CD4-positive, alpha-beta T cell treated with Interleukin-17A for 4 hours (primary cell): ENCODE results near the gene FAM168A.

Source experiments
- DNase-seq: peaks from one replicate; pipeline ENCODE4 v3.0.0-alpha.2; 2020; ENCODE audit warnings: mixed read lengths

Gene FAM168A

DNA sequence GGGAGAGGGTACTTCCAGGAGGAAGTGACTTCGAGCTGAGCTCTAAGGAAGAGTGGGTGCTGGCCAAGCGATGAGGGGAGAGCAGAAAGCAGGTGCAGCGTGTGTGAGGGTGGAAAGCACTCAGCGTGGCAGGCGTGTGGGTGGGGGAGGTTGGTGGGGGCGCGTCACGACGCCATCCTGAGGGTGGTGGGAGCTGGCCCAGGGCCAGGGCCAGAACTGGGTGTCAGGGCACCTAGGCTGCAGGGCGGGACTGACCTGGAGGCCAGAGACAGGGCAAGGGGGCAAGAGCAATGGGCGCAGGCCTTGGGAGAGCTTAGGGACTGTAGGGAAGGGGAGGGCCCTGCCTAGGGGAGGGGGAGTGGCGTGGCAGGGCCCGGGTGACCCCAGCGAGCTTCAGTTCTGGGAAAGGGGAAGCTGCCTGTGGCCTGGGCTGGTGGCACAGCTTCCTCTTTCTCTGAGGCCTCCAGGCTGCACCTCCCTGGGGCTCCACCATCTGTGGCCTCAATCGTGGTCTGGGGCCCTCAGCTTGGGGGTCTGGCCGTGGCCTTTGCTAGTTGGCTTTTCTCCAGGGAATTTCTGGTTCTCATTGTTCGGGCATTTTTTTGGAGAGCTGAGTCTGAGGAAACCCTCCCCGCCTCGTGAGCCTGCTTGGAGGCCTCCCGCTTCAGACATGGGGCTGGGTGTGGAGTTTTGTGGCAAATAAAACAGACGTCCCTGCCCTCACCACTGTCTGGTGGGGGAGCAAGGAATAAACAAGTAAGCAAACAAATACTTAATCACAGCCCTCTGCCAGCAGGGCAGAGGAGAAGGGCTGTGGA lies 212.8 kb downstream of the FAM168A start:
- DNase-seq: peak; percentile 39

DNA sequence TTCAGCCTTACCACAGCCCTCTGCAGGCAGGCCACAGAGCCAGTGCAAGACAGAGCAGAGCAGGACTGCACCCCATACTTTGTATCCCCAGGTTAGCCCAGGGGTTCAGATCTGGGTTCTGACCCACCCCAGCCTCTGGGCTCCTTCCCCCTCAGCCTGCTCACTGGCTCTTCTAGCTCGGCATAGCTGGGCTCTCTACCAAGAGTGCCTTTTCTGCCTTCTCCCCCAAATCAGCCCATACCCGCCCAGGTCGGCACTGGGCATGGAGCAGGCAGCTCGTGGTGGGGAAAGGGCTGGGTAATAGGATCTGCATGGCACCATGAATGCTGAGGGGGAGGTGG lies 213.4 kb downstream of the FAM168A start:
- no peak for DNase-seq

DNA sequence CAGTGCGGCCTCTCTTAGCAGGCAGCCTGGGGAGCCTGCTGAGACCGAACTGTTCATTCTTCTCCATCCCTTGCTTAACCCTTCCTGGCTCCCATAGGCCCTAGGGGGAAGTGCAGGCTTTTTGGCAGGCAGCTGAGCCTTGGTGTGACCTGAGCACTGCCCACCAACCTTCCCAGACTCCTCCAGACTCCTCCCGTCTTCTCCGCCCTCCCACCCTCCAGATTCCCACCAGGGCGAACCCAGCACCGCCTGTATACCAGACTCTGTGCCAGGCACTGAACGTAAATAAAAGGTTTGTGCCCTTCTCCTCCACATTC lies 213.8 kb downstream of the FAM168A start:
- no peak for DNase-seq

DNA sequence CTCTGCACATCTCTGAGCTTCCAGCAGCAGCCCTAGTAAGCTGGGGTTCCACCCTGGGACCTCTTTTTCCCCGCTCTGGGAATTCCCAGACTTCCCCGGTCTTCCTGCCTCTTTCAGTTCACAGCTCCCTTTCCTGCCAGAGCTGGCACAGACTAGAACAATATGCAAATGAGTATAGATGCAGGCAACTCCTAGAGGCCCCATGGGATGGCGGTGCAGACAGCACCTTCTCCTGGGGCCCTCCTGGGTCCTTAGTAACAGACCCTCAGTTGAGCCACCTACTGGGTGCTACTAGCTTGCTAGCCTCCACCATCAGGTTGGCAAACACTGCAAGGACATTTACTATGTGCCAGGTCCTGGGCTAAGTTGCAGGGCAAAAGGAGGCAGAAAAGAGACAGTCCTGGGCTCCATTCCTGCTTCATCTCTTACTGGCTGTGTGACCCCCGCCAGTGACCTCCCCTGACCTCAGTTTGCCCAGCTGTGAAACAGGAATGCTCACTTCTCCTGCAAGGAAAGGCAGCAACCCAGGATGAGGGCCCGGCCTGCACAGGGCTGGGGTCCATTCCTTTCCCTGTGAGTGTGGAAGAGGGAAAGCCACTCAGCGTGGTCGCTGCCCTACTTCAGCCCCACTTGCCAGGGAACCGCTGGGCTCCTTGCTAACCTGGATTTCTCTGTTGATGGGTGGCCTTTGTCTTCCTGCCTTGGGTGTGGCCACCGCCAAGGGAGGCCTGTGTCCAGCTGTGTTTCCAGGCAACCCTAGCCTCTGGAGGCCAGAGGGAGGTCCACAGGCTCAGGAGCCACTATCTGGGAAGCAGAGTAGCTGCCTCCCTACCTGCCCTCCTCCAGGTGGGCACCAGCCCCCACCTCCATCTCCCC lies 214.4 kb downstream of the FAM168A start:
- no peak for DNase-seq

DNA sequence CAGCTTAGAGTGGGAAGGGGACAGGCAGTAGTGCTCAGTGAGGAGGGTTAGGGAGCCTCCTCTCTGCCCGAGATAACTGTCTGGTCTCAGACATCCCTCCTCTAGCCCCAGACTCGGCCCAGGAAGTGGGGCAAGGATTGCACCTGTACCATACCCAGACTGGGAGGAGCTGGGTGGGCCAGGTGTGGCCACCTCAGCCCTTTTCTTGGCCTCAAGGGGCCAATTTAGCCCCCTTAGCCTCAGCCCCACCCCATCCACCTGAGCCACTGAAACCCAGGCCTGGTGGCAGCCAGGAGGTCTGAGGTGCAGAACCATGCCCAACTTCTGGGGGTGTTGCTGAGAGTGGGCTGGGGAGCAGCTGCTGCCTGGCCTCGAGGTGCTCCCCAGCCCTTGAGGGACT lies 215.2 kb downstream of the FAM168A start:
- DNase-seq: no peak

DNA sequence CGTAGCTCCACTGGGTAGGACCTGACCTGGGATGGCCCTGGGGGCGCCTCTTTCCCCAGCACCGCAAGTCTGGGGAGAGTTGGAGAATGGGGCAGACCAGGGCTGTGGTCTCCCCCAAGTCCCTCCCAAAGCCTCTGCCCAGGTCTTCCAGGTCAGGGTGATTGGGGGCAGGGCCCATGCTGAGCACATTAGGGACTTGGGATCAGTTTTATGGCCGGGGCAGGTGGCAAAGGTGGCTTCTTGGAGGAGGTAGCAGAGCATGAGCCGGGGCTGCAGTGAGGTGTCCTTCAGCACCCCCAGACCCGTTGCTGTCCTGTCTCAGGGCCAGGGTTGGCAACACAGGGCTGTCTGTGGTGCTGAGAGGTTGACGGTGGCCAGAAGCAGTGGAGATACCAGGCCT lies 215.7 kb downstream of the FAM168A start:
- DNase-seq: no peak

DNA sequence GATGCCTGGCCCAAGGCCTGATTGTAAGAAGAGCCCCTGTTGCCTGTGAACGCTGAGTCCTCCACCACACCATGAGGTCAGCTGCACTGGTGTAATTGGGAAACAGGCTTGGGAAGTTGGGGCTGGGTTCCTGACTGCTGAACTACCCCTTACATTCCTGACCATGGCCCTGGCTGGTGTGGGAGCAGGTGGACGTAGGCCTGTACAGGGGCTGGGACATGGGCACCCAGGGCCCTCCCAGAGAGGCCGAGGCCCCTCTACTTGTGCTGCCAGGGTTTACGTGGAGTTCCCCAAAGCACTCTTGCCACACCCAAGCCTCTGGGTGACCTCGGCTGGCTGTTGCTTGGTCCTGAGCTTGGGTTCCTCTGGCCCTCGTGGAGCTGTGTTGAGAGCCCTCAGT lies 216.3 kb downstream of the FAM168A start:
- no peak for DNase-seq

DNA sequence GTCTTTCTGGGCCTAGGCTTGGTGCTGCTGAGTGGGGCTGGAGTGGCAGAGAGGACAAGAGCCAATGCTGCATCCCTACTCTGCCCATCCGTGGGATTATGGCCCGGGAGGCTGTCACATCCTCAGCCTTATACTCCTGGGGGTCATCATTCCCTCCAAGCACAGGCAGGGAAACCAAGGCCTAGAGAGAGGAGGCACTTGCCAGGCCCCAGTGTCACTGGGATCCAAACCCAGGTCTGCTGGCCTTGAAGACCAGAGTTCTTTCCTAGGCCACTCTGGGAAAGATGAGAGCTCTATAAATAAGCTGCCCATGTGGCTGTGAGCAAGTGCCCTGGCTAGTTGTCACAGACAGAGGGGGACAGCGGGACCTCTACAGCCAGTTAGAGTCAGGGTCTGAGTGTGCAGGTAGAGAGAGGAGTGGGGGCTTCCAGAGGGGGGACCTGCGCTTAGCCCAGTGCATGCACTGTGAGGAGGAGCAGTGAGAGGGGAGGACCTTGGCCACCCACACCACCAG lies 217.0 kb downstream of the FAM168A start:
- DNase-seq: no peak

DNA sequence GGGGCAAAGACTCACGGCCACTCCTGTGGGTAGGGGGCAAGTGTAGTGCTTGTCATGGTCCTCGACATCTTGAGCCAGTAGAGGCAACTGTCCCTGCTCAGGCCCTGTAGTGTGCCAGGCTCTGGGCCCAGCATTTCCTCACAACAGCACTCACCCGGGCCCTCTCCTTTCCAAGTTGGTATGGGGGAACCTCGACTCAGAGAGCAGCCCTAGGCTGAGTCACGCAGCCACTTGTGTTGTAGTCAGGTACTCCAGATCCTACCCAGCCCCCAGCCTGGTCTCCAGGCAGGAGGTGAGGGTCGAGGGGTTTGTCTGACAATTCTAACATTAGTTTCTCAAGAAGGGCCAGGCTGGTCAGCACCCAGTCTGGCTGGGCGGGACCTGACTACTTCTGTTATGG lies 217.6 kb downstream of the FAM168A start:
- no peak for DNase-seq

DNA sequence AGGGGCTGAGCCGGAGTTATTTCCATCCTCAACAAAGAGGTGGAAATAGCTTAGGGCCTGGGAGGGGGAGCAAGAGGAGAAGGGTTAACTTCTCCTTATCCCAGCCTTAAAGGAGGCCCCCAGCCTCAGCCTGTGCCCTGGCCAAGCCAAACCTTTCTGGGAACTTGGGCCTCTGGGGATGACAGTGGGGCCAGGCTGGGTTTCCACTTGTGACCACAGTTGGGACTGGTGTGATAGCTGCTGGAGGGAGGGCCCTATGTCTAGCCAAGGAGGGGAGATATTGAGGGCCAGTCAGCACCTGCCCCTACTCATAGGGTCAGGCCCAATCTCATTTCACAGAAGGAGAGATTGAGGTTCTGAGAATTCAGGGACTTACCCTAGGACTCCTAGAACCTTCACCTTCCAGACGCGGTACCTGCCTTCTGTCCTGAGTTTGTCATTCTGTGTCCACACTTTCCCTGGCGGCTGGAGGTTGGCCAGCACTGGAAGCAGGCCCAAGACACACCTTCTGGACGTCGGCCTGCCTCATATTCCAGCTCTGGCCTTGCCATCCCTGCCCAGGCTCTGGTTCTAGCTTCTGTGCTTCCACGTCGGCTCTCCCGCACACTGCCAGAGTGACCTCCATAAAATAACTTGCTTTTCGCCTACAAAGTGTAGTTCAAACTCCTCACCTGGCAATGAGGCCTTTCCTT lies 218.6 kb downstream of the FAM168A start:
- no peak for DNase-seq

DNA sequence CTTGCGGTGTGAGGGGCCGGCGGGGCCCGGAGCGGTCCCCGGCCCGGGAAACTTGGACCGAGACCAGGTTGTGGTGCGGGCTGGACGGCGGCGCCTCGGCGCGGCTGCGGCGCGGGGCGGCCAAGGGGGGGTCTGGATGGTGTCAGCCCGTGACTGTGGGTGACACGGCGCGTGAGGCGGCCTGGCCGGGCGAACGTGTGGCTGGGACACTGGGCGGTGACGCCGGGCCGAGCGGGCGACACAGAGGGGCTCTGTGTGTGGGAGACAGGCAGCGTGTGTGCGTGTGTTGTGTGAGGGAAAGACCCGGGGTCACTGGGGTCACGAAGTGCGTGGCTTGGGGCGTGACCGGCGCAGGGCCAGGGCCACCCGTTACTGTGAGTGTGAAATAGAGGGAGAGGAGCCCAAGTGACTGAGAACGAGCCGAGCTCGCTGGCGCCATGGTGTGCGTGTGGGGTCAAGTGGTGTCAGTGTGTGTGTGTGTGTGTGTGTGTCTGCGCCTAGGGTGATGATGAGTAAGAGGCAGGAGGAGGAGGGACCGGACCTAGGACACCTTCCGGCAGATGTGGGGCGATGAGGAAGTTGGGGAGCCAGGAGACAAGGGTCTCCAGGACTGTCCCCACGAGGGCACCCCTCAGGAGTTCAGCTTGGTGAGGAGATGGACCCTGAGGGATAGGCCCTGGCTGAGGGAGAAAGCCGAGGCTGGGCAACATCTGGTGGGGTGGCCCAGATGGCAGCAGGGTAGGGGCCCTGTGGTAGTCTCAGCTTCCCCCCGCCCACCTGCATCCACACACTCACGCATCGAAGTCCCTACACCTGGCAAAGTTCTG lies 220.9 kb downstream of the FAM168A start:
- peak; percentile 74 for DNase-seq

DNA sequence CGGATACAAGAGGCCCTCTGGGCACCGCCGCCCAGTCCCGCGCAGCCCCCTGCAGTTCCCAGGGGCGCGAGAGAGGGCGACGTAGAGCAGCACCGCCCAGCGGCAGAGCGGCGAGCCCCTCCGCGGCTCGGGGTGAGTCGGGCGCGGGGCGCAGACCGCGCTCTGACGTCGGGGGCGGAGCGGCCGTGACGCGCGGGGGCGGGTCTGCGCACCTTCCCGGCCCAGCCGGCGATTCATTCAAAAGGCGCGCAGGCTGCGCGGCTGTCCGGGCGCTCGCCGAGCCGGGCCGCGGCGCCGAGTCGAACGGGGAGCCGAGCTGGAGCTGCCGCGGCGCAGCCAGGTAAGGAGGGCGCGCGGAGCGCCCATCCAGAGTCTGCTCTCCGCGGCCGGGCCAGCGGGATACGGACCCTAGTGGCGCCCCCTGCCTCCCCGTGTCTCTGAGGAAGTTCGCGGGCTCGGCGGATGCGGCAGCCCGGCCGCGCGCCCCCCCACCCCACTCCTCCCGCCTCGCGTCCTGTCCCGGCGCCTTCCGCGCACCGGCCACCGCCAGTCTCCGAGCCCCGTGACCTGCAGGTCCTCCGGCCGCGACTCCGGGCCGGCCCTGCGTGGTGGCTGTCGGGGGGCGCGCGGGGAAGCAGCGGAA lies 221.6 kb downstream of the FAM168A start, which contains the start of gene RELT:
RELT (plus strand) TSS at position 240 of the 643 bp plus-strand sequence. CDS start 12,738 bp downstream, outside the sequence.
- peak; percentile 94 for DNase-seq

DNA sequence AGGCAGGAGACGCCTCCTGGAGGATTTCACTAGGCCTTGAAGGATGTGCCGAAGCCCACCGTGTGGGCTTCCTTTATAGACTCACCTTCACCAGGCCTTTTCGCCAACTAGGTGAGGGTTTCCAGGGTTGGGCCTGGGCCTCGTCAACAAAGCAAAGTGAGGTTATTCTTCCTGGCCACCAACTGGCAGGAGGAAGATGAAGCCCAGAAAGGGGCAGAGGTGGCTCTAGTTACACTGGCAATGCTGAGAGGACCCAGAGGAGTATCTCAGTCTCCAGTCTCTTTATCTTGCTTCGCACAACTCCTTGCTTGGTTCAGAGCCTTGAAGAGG lies 222.1 kb downstream of the FAM168A start:
- no peak for DNase-seq

DNA sequence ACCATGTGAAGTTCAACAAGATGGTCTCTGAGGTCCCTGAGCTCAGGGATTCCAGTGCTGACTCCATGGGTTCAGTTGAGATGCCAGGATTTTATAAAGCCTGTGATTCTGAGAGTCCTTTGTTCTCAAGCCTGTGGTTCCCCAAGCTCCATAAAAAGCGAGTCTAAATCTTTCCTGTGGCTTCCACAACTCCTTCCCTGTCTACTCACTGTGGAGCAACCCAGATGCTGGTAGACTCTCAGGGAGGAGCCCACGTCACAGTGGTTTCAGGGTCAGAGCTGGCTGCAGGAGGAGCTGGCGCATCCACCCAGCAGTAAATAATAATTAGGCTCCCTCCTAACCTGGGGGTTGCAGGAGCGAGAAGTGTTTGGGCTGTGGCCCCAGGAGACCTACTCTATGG lies 223.8 kb downstream of the FAM168A start:
- DNase-seq: no peak

DNA sequence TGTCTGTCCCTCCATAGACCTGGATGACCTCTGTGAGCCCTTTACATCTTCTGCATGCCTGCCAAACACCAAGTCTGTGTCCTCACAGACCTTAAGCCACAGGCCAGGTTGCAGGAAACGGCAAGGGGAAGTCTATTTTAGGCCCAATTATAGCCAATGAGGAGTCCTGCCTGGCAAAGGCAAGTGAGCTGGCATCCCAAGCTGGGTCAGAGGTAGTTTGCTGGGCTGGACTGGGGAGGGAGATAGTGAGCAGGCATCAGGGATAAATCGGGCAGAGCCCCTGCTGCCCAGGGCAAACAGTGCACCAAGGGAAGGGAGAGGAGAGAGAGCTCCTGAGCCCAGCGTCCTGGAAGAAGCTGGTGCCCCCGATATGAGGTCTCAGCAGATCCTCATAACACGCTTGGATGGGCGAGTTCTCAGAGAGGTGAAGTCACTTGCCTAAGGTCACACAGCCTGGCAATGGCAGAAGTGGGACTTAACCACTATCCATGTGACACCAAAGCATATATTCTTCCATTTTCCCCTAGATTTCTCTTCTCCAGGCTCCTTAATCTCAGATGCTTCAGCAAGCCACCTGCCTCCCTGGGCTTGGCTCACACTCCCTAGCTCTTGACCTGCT lies 225.4 kb downstream of the FAM168A start:
- DNase-seq: no peak

DNA sequence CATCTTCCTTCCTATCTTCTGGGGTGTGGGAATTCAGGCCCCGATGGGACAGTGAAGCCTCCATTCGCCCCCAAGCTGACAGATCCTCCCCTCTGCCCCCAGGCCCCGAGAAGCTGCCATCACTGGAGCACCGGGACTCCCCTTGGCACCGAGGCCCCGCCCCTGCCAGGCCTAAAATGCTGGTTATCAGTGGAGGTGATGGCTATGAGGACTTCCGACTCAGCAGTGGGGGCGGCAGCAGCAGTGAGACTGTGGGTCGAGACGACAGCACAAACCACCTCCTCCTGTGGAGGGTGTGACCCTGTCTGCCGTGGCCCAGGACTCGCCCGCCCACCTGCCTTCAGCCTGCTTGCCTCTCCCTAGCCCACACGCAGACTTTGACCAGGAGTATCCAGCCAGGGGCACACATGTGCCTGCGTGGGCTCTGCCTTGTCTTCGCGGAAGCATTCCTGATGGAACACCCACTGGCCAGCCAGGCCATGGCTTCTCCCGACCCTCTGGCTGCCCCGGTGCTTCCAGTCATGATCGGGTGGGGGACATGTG lies 230.4 kb downstream of the FAM168A start:
- peak; percentile 14 for DNase-seq

DNA sequence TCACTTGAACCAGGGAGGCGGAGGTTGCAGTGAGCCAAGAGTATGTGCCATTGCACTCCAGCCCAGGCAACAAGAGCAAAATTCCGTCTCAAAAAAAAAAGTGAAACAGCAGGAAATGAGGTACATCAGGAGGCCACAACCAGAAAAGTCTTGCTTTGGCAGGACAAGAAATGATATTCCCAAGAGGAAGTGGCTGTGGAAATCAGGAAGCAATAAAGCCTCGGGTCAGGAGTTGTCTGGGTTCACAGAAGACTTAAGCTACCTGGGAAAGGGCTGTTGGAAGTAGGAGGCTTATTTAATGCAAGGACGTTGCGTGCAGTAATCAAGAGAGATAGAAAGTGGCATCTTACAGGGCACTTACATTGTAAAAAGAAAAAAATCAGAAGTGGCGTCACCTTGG lies 231.0 kb downstream of the FAM168A start:
- no peak for DNase-seq

DNA sequence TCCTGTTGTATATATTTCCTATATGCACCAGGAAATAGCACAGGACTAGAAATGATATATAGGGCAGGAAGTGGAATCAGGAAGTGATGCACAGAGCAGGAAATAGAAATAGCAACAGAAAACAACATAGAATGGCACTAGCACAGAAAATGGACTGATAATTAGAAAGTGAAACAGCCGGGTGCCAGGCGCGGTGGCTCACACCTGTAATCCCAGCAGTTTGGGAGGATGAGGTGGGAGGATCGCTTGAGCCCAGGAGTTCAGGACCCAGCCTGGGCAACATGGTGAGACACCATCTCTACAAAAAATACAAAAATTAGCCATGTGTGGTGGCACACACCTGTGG lies 231.7 kb downstream of the FAM168A start:
- DNase-seq: peak; percentile 45

DNA sequence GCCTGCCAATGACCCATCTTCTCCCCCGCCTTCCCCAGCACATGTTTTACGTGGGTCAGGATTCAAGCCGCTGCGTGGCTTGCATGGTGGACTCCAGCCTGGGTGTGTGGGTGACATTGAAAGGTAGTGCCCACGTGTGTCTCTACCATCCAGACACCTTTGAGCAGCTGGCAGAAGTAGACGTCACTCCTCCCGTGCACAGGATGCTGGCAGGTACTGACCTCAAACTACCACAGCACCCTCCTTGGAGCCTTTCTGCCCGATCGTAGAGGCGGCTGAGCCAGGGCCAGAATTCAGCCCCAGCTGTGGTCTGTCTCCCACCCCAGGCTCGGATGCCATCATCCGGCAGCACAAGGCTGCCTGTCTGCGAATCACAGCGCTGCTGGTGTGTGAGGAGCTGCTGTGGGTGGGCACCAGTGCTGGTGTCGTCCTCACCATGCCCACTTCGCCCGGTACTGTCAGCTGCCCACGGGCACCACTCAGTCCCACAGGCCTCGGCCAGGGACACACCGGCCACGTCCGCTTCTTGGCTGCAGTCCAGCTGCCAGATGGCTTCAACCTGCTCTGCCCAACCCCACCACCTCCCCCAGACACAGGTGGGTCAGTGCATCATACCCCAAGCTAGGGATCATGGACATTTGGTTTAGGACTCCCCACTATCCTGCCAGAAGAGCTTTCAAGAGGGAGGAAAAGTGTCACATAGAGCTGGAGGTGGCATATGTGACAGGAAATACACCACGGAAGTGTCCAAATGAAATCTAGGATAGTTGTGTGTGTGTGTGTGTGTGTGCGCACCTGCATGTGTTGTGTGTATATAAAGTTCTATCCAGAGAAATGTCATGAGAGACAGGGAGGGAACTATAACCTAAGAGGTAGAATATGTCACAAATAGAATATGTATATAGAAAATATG lies 232.3 kb downstream of the FAM168A start:
- DNase-seq: no peak

DNA sequence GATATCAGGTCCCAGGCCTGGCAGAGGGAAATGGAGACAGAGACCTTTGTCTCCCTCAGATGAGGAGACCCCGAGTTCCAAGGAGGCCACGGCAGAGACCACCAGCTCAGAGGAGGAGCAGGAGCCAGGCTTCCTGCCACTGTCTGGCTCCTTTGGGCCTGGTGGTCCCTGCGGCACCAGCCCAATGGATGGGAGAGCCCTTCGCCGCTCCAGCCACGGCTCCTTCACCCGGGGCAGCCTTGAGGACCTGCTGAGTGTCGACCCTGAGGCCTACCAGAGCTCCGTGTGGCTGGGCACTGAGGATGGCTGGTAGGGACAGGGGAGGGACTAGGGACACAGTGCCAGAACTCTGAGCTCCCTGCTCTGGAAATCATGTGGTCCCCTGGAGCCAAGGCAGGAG lies 234.8 kb downstream of the FAM168A start:
- no peak for DNase-seq
